Pancreas (tissue), 10 donors: ENCODE measurements around the gene LYST. TPM values are rescaled to one million over a fixed set of nuclear protein-coding genes. Genes with fewer than 3 reads are reported as not detected.
"Not testable (repeated sequence)": the region's sequence is repeated elsewhere in the genome, so short reads cannot be mapped to it uniquely, and the experiment has no call there.

ENCODE experiments used
- ATAC-seq, 4 donors: fragments of 200-7000 bp; cut with Tn5 transposase; one replicate each; pipeline versions ENCODE4 v1.8.0 to v1.9.1; 2020; ENCODE audit warnings: mild to moderate bottlenecking in 4 of 4, moderate library complexity in 4 of 4
- DNase-seq, 6 donors: peaks; one replicate each; pipeline ENCODE4 v3.0.0-alpha.2; 2020
- FAIRE-seq: peaks from 2 replicates; lab custom pipeline; 2012; peaks lifted over from hg19 to GRCh38; lab: Jason Lieb, UNC
- H3K27ac ChIP-seq, 4 donors: fragments of 200-600 bp; sonication (generic); 1 replicate in 3 of 4; 2 replicates in 1 of 4; pipeline versions ENCODE4 v1.5.0 to v1.8.0; 2020
- H3K27me3 ChIP-seq, 4 donors: fragments of 200-600 bp; one replicate each; pipeline ENCODE4 v1.8.0; 2021
- H3K36me3 ChIP-seq, 3 donors: fragments of 200-600 bp; sonication (generic) in 1 of 3; one replicate each; pipeline versions ENCODE4 v1.5.0 to v1.8.0; 2020 to 2021
- H3K4me1 ChIP-seq, 3 donors: fragments of 200-600 bp; one replicate each; pipeline ENCODE4 v1.8.0; 2021
- H3K4me3 ChIP-seq, 4 donors: fragments of 200-600 bp; sonication (generic) in 2 of 4; one replicate each; pipeline versions ENCODE4 v1.5.0 to v1.8.0; 2020 to 2021
- H3K9me3 ChIP-seq, 4 donors: fragments of 200-600 bp; one replicate each; pipeline ENCODE4 v1.8.0; 2021
- CTCF ChIP-seq, 4 donors: fragments of 200-600 bp; sonication (generic) in 3 of 4; IDR thresholded peaks; one replicate each; pipeline versions ENCODE4 v1.5.0 to v1.8.0; 2021; ENCODE audit warnings: antibody characterized with exemption in 4 of 4
- WGBS, 2 donors: extraction: QIAGEN DNeasy Blood & Tissue Kit; methylation state at CpG; one replicate each; pipeline ENCODE4 v1.1.7; 2013; 5-methylcytosine and 5-hydroxymethylcytosine counted together
- intact Hi-C, 3 donors: fragments of 100-400 bp; cut with DNase I; formaldehyde crosslinking; loops; one replicate each; pipeline versions ENCODE4 v1.11.1 to v1.14.2; 2022
- polyA plus RNA-seq, 2 donors: library from polyadenylated mRNA; stranded (reverse); fragments of 200-250 nt; gene quantifications; one replicate each; pipeline ENCODE4 v1.2.3, GENCODE V29; 2013
- total RNA-seq, 6 donors: library from RNA; stranded (reverse); fragmentation: NEBNext Ultra II Directional in 4 of 6; extraction: Animal tissue kit (Norgen Biotek cat#: 25700) in 4 of 6; gene quantifications; one replicate each; pipeline versions ENCODE4 v1.2.1 to v1.2.4, GENCODE V29; 2021 to 2023
- donor health status: healthy with polysubstance abuse.
- donor health status: DM: no; HTN: no; CAD: no; lungs with moderate emphysema.
- donor health status: DM: no; HTN: no; CAD: no.
- donor health status: control.
- donor health status: control.
- donor health status: Bipolar disorder and iron deficiency.
- donor health status: DM: yes; HTN: yes; CAD: no.
- donor health status: DM: no; HTN: no; CAD: no.
- donor health status: DM: no; HTN: no; CAD: no.
- donor health status: DM: yes; HTN: yes; CAD: no.

Gene LYST
- total and polyA plus RNA-seq, 8 donors, result 4.3 to 13.7 (median 8.9) TPM

GRCh38 chr1:235854347-235854746 is 12.4 kb downstream of the LYST start:
- Histone ChIP-seq H3K27ac (no peak overlapping the region), H3K36me3 (no peaks in the 10 kb centered on the region), H3K27me3 (no peaks in the 10 kb centered on the region), H3K4me3 (no peak overlapping the region), H3K4me1 (no peaks in the 10 kb centered on the region), H3K9me3 (no peaks in the 10 kb centered on the region)
- intact Hi-C loops, result no loop called here
- 78 to 86% methylated on average over 3 of the region's 3 CpGs for WGBS, 2 donors
- ATAC-seq (no peak), DNase-seq (no peak), FAIRE-seq (no peak)
- TF ChIP-seq CTCF (IDR thresholded peaks at IDR 0.05), result no peak

GRCh38 chr1:235853653-235854052 is 13.1 kb downstream of the LYST start:
- DNase-seq (no peak), ATAC-seq (no peak), FAIRE-seq (no peak)
- WGBS, 2 donors, result 84 to 85% methylated on average over 7 of the region's 7 CpGs
- intact Hi-C loops, result no loop called here
- Histone ChIP-seq H3K36me3 (no peaks in the 10 kb centered on the region), H3K27ac (no peak overlapping the region), H3K4me3 (no peak overlapping the region), H3K4me1 (no peaks in the 10 kb centered on the region), H3K27me3 (no peaks in the 10 kb centered on the region), H3K9me3 (no peaks in the 10 kb centered on the region)
- no peak for TF ChIP-seq CTCF (IDR thresholded peaks at IDR 0.05)

- Histone ChIP-seq H3K27ac (no peak overlapping the region), H3K9me3 (no peaks in the 10 kb centered on the region), H3K36me3 (no peaks in the 10 kb centered on the region), H3K27me3 (no peaks in the 10 kb centered on the region), H3K4me1 (no peaks in the 10 kb centered on the region), H3K4me3 (no peak overlapping the region)
- 34 to 41% methylated on average over 3 of the region's 3 CpGs for WGBS, 2 donors
- intact Hi-C loops, result no loop called here
- no peak for TF ChIP-seq CTCF (IDR thresholded peaks at IDR 0.05)
- DNase-seq (no peak), FAIRE-seq (no peak), ATAC-seq (no peak)
Measured at GRCh38 chr1:235852887-235853286, 13.8 kb downstream of the LYST start.

GRCh38 chr1:235851939-235852338 is 14.8 kb downstream of the LYST start:
- WGBS, 2 donors, result 93 to 94% methylated on average over 3 of the region's 3 CpGs
- DNase-seq (no peak), FAIRE-seq (no peak), ATAC-seq (no peak)
- Histone ChIP-seq H3K9me3 (no peaks in the 10 kb centered on the region), H3K4me3 (no peak overlapping the region), H3K36me3 (no peaks in the 10 kb centered on the region), H3K4me1 (no peaks in the 10 kb centered on the region), H3K27me3 (no peaks in the 10 kb centered on the region), H3K27ac (no peak overlapping the region)
- no peak for TF ChIP-seq CTCF (IDR thresholded peaks at IDR 0.05)
- intact Hi-C loops, result no loop called here

GRCh38 chr1:235848251-235848650 is 18.5 kb downstream of the LYST start:
- ATAC-seq, FAIRE-seq, H3K27me3 ChIP-seq, H3K27ac ChIP-seq, H3K36me3 ChIP-seq, H3K4me3 ChIP-seq, intact Hi-C loops, H3K4me1 ChIP-seq, DNase-seq, H3K9me3 ChIP-seq: not testable (repeated sequence)
- WGBS, 2 donors, result 84 to 91% methylated on average over 3 of the region's 3 CpGs

GRCh38 chr1:235845656-235846107 is 21.0 kb downstream of the LYST start:
- H3K4me1 ChIP-seq, H3K4me3 ChIP-seq, intact Hi-C loops, ATAC-seq, H3K36me3 ChIP-seq, H3K27me3 ChIP-seq, FAIRE-seq, H3K27ac ChIP-seq, H3K9me3 ChIP-seq, DNase-seq: not testable (repeated sequence)
- WGBS, 2 donors, result 73 to 81% methylated on average over 5 of the region's 5 CpGs
